Liver (tissue), 3 donors: Measurements from ENCODE around the gene C2orf92.

ENCODE experiments used
- EGR1 ChIP-seq, 2 donors: IDR thresholded peaks; 2 replicates each; pipeline ENCODE4 v1.6.1; 2016 to 2018; ENCODE audit warnings: antibody characterized with exemption in 2 of 2, low read depth in 2 of 2
- JUND ChIP-seq, 2 donors: IDR thresholded peaks; 2 replicates each; pipeline ENCODE4 v1.6.1; 2016; ENCODE audit warnings: antibody characterized with exemption in 2 of 2
- RAD21 ChIP-seq, 2 donors: IDR thresholded peaks; 2 replicates each; pipeline ENCODE4 v1.6.1; 2016; ENCODE audit warnings: antibody characterized with exemption in 2 of 2, mild to moderate bottlenecking in 2 of 2
- SP1 ChIP-seq: IDR thresholded peaks from 2 replicates; pipeline ENCODE4 v1.6.1; 2018; ENCODE audit warnings: antibody characterized with exemption, mild to moderate bottlenecking
- TAF1 ChIP-seq: conservative IDR thresholded peaks from 2 replicates; pipeline ENCODE4 v1.6.1; 2016; ENCODE audit warnings: antibody characterized with exemption, mild to moderate bottlenecking
- YY1 ChIP-seq: IDR thresholded peaks from 2 replicates; pipeline ENCODE4 v1.6.1; 2016; ENCODE audit warnings: antibody characterized with exemption, mild to moderate bottlenecking
- TF ChIP-seq, protein P1 (sequence below): fragments of 150-350 bp; IDR thresholded peaks from 2 replicates; pipeline ENCODE4 v1.5.1; 2017; ENCODE audit warnings: improper control_type of control experiment, low read depth, low read length; ENCODE audit not compliant: missing input control
- TF ChIP-seq, protein P2 (sequence below): IDR thresholded peaks from 2 replicates; pipeline ENCODE4 v1.6.1; 2016; ENCODE audit warnings: antibody characterized with exemption
- donor health status: healthy.
- donor health status: healthy.

DNA sequence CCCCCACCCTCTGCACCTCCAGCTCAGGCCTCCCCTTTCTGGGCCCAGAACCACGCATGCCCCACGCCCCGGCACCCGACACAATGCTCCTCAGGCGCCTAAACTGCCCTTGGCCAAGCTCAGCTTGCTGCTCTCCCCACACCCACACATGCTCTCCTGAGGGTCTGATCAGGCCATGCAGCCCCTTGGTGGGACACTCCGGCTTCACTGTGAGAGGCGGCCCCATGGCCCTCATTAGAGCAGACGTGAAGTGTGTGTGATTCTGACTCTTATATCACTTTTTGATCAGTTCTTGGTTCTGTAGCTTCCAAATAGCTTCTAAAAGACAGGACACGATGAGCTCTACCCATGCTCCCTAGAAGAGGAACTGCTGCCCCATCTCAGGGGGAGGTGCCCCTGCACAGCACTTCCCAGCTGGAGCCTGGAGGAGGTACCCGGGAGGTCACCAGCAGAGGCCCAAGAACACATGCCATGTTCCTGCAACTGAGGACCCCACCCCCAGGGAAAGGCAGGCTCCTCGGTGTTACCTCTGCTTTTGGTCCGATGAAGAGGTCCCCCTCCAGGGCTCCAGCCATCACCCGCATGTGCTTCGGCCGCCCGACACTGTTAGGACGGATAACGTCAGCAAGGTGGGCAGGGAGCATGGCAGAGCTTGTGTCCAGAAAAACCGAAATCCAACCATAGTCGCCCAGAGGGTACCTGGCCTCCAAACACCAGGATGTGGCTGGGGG, 9.3 kb upstream of the C2orf92 start:
- no peak for TF ChIP-seq YY1
- TF ChIP-seq, protein P1, sequence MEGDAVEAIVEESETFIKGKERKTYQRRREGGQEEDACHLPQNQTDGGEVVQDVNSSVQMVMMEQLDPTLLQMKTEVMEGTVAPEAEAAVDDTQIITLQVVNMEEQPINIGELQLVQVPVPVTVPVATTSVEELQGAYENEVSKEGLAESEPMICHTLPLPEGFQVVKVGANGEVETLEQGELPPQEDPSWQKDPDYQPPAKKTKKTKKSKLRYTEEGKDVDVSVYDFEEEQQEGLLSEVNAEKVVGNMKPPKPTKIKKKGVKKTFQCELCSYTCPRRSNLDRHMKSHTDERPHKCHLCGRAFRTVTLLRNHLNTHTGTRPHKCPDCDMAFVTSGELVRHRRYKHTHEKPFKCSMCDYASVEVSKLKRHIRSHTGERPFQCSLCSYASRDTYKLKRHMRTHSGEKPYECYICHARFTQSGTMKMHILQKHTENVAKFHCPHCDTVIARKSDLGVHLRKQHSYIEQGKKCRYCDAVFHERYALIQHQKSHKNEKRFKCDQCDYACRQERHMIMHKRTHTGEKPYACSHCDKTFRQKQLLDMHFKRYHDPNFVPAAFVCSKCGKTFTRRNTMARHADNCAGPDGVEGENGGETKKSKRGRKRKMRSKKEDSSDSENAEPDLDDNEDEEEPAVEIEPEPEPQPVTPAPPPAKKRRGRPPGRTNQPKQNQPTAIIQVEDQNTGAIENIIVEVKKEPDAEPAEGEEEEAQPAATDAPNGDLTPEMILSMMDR, result no peak
- TF ChIP-seq TAF1, result no peak
- no peak for TF ChIP-seq SP1
- no peak for TF ChIP-seq JUND (IDR thresholded peaks at IDR 0.05)
- TF ChIP-seq RAD21 (IDR thresholded peaks at IDR 0.05), result no peak
- TF ChIP-seq, protein P2, sequence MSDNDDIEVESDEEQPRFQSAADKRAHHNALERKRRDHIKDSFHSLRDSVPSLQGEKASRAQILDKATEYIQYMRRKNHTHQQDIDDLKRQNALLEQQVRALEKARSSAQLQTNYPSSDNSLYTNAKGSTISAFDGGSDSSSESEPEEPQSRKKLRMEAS, result no peak
- no peak for TF ChIP-seq EGR1 (IDR thresholded peaks at IDR 0.05; ENCODE audit: low read depth in 2 of 2)
